ENCODE data around the gene ATG7. TPM values are rescaled to one million over a fixed set of nuclear protein-coding genes. Genes with fewer than 3 reads are reported as not detected.

ATG7 gene
- total and polyA plus RNA-seq, 2 experiments from 2014 or later: 18.4 to 38.6 TPM

GRCh38 chr3:11584570-11584969 lies 312.4 kb downstream of the ATG7 start:
- H3K4me2 ChIP-seq: no peak overlapping the region
- H3K9me2 ChIP-seq (replicated peaks; ENCODE audit: insufficient read depth): no peaks in the 10 kb centered on the region
- no peak overlapping the region for H3K4me3 ChIP-seq
- TF ChIP-seq EZH2 (IDR thresholded peaks at IDR 0.05; ENCODE audit: borderline replicate concordance): no peak
- TF ChIP-seq, protein P1, sequence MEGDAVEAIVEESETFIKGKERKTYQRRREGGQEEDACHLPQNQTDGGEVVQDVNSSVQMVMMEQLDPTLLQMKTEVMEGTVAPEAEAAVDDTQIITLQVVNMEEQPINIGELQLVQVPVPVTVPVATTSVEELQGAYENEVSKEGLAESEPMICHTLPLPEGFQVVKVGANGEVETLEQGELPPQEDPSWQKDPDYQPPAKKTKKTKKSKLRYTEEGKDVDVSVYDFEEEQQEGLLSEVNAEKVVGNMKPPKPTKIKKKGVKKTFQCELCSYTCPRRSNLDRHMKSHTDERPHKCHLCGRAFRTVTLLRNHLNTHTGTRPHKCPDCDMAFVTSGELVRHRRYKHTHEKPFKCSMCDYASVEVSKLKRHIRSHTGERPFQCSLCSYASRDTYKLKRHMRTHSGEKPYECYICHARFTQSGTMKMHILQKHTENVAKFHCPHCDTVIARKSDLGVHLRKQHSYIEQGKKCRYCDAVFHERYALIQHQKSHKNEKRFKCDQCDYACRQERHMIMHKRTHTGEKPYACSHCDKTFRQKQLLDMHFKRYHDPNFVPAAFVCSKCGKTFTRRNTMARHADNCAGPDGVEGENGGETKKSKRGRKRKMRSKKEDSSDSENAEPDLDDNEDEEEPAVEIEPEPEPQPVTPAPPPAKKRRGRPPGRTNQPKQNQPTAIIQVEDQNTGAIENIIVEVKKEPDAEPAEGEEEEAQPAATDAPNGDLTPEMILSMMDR (IDR thresholded peaks at IDR 0.05; ENCODE audit: poor library complexity): no peak
- no peak for TF ChIP-seq EZH2phosphoT487 (IDR thresholded peaks at IDR 0.05; ENCODE audit: low read depth, severe bottlenecking, unreplicated experiment)
- H3K79me2 ChIP-seq: peaks cover 96% of the 10 kb centered on the region
- H4K20me1 ChIP-seq (ENCODE audit: insufficient read depth, poor library complexity, severe bottlenecking): peaks cover 47% of the 10 kb centered on the region
- DNase-seq (ENCODE audit: low spot score): no peak
- H3K27ac ChIP-seq: peak overlapping the region; percentile 86
- 93% methylated on average over 4 of the region's 4 CpGs for WGBS (ENCODE audit: low lambda C conversion rate, missing lambda C conversion rate)
- H3K4me1 ChIP-seq (ENCODE audit: insufficient read depth): peaks cover 41% of the 10 kb centered on the region
- H2AFZ ChIP-seq: no peak overlapping the region
- no peaks in the 10 kb centered on the region for H3K9me3 ChIP-seq (ENCODE audit: low read depth)
- no peaks in the 10 kb centered on the region for H3K36me3 ChIP-seq (replicated peaks; ENCODE audit: insufficient read depth, low read depth)
- H3K27me3 ChIP-seq: no peaks in the 10 kb centered on the region

GRCh38 chr3:11587766-11588165 lies 315.6 kb downstream of the ATG7 start:
- TF ChIP-seq, protein P1 (IDR thresholded peaks at IDR 0.05; ENCODE audit: poor library complexity): no peak
- TF ChIP-seq EZH2phosphoT487 (IDR thresholded peaks at IDR 0.05; ENCODE audit: low read depth, severe bottlenecking, unreplicated experiment): no peak
- TF ChIP-seq EZH2 (IDR thresholded peaks at IDR 0.05; ENCODE audit: borderline replicate concordance): no peak
- 89% methylated on average over 12 of the region's 12 CpGs for WGBS (ENCODE audit: low lambda C conversion rate, missing lambda C conversion rate)

DNA sequence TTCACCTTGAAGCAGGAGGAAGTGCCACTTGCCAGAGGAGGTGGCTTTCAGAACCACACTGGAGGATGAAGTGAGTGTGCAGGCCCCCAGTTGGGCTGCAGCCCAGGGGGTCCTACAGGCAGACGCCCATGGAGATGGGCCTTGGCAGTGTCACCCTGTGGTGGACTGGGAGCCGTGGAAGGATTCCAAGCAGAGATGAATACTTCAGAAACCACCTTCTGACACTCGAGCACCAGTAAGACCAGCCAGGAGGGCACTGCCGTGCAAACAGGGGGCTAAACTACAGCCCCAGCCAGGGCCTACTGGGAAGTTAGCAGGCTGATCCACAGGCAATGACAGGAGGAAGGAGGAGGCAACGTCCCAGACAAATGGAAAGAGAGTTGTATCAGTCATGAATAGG lies 316.1 kb downstream of the ATG7 start:
- no peaks in the 10 kb centered on the region for H3K9me2 ChIP-seq (replicated peaks; ENCODE audit: insufficient read depth)
- no peak overlapping the region for H3K27ac ChIP-seq
- no peaks in the 10 kb centered on the region for H3K36me3 ChIP-seq (replicated peaks; ENCODE audit: insufficient read depth, low read depth)
- H3K4me3 ChIP-seq: no peak overlapping the region
- no peaks in the 10 kb centered on the region for H3K27me3 ChIP-seq
- peaks cover 97% of the 10 kb centered on the region for H3K79me2 ChIP-seq
- H3K4me2 ChIP-seq: no peak overlapping the region
- H4K20me1 ChIP-seq (ENCODE audit: insufficient read depth, poor library complexity, severe bottlenecking): peaks cover 58% of the 10 kb centered on the region
- TF ChIP-seq EZH2 (IDR thresholded peaks at IDR 0.05; ENCODE audit: borderline replicate concordance) (no peak), EZH2phosphoT487 (IDR thresholded peaks at IDR 0.05; ENCODE audit: low read depth, severe bottlenecking, unreplicated experiment) (no peak)
- TF ChIP-seq, protein P1 (IDR thresholded peaks at IDR 0.05; ENCODE audit: poor library complexity): no peak
- no peak for DNase-seq (ENCODE audit: low spot score)
- no peaks in the 10 kb centered on the region for H3K9me3 ChIP-seq (ENCODE audit: low read depth)
- WGBS (ENCODE audit: low lambda C conversion rate, missing lambda C conversion rate): 91% methylated on average over 5 of the region's 5 CpGs
- H3K4me1 ChIP-seq (ENCODE audit: insufficient read depth): peaks cover 46% of the 10 kb centered on the region
- H2AFZ ChIP-seq: no peak overlapping the region

More at GRCh38 chr3:11587766-11588165, 315.6 kb downstream of the ATG7 start:
- Histone ChIP-seq H3K4me2 (no peak overlapping the region), H3K36me3 (replicated peaks; ENCODE audit: insufficient read depth, low read depth) (no peaks in the 10 kb centered on the region), H3K27me3 (no peaks in the 10 kb centered on the region), H3K79me2 (peaks cover 97% of the 10 kb centered on the region), H3K9me2 (replicated peaks; ENCODE audit: insufficient read depth) (no peaks in the 10 kb centered on the region), H3K9me3 (ENCODE audit: low read depth) (no peaks in the 10 kb centered on the region), H3K4me3 (no peak overlapping the region), H2AFZ (no peak overlapping the region), H4K20me1 (ENCODE audit: insufficient read depth, poor library complexity, severe bottlenecking) (peaks cover 59% of the 10 kb centered on the region), H3K27ac (no peak overlapping the region), H3K4me1 (ENCODE audit: insufficient read depth) (peaks cover 46% of the 10 kb centered on the region)
- DNase-seq (ENCODE audit: low spot score): no peak

DNA sequence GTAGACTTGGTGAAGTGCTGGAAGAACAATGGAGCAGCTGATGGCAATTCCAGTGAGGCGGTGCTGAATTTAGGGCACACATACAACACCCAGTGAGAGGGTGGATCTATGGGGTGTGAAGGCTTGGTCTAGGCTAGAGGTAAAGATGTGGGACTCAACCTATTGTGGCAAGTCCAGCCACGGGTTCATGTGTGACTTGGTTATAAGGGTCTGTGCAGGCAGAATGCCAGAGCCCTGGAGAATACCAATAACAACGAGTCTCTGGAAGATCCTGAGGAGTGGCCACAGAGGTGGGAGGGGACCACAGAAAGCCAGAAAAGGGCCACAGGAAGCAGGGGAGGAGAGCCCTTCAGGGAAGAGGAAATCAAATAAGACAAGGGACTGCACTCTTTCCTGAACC lies 316.6 kb downstream of the ATG7 start:
- Histone ChIP-seq H3K27ac (no peak overlapping the region), H3K4me3 (no peak overlapping the region), H3K9me2 (replicated peaks; ENCODE audit: insufficient read depth) (no peaks in the 10 kb centered on the region), H3K27me3 (no peaks in the 10 kb centered on the region), H3K4me2 (no peak overlapping the region), H3K4me1 (ENCODE audit: insufficient read depth) (peaks cover 43% of the 10 kb centered on the region), H4K20me1 (ENCODE audit: insufficient read depth, poor library complexity, severe bottlenecking) (peaks cover 59% of the 10 kb centered on the region), H3K36me3 (replicated peaks; ENCODE audit: insufficient read depth, low read depth) (no peaks in the 10 kb centered on the region), H2AFZ (no peak overlapping the region), H3K79me2 (peaks cover 97% of the 10 kb centered on the region), H3K9me3 (ENCODE audit: low read depth) (no peaks in the 10 kb centered on the region)
- 83% methylated on average over 3 of the region's 3 CpGs for WGBS (ENCODE audit: low lambda C conversion rate, missing lambda C conversion rate)
- no peak for TF ChIP-seq EZH2 (IDR thresholded peaks at IDR 0.05; ENCODE audit: borderline replicate concordance)
- no peak for TF ChIP-seq EZH2phosphoT487 (IDR thresholded peaks at IDR 0.05; ENCODE audit: low read depth, severe bottlenecking, unreplicated experiment)
- TF ChIP-seq, protein P1 (IDR thresholded peaks at IDR 0.05; ENCODE audit: poor library complexity): no peak
- no peak for DNase-seq (ENCODE audit: low spot score)

Data from hepatocyte (in vitro differentiated cells).